HG03196 (cell line): ENCODE data around the gene BBS1.

Experiments
- ATAC-seq: cut with Tn5 transposase; IDR thresholded peaks from one replicate; pipeline ENCODE4 v1.9.1; 2021; ENCODE audit not compliant: unreplicated experiment

The BBS1 gene

GRCh38 chr11:66548774-66549630, 38.6 kb downstream of the BBS1 start:
- ATAC-seq = no peak

GRCh38 chr11:66549696-66550095, 39.3 kb downstream of the BBS1 start:
- ATAC-seq = no peak

GRCh38 chr11:66550887-66551286, 40.5 kb downstream of the BBS1 start:
- no peak for ATAC-seq

- no peak for ATAC-seq
These were observed 44.2 kb downstream of the BBS1 start for GRCh38 chr11:66554602-66555001.

GRCh38 chr11:66555416-66555815, 45.0 kb downstream of the BBS1 start:
- no peak for ATAC-seq

- no peak for ATAC-seq
These were observed 45.7 kb downstream of the BBS1 start for GRCh38 chr11:66556086-66556485.

- ATAC-seq = no peak
These were observed 47.4 kb downstream of the BBS1 start for GRCh38 chr11:66557733-66558326.

GRCh38 chr11:66559142-66559865, 48.9 kb downstream of the BBS1 start:
- ATAC-seq = no peak

- ATAC-seq = no peak
These were observed 49.6 kb downstream of the BBS1 start for GRCh38 chr11:66559866-66560676.

- no peak for ATAC-seq
These were observed 50.9 kb downstream of the BBS1 start for GRCh38 chr11:66561178-66561974.

GRCh38 chr11:66561975-66562248, 51.5 kb downstream of the BBS1 start:
- ATAC-seq = no peak

- no peak for ATAC-seq
These were observed 51.8 kb downstream of the BBS1 start for GRCh38 chr11:66562275-66562674.

GRCh38 chr11:66562907-66563583, 52.6 kb downstream of the BBS1 start:
- ATAC-seq = no peak

- no peak for ATAC-seq
These were observed 53.4 kb downstream of the BBS1 start for GRCh38 chr11:66563832-66564231.

GRCh38 chr11:66564538-66564937, 54.1 kb downstream of the BBS1 start:
- ATAC-seq = no peak

GRCh38 chr11:66564984-66565383, 54.5 kb downstream of the BBS1 start:
- no peak for ATAC-seq

- no peak for ATAC-seq
These were observed 55.8 kb downstream of the BBS1 start for GRCh38 chr11:66566221-66566620.

- ATAC-seq = no peak
These were observed 57.3 kb downstream of the BBS1 start for GRCh38 chr11:66567787-66568123.

- no peak for ATAC-seq
These were observed 57.9 kb downstream of the BBS1 start, which contains the start of gene CTSF for GRCh38 chr11:66568124-66568916. Gene CTSF, minus strand, starts transcription at chr11:66568606. Its CDS starts 120 bp downstream, at chr11:66568486.
